Mononuclear cell (primary cell): ENCODE data around the gene TUBB1. TPM values are rescaled to one million over a fixed set of nuclear protein-coding genes. Genes with fewer than 3 reads are reported as not detected.

Experiments used
- H3K27me3 ChIP-seq: 2 replicates; pipeline ENCODE4 v1.6.0; 2011; ENCODE audit warnings: low read length, control low read depth; ENCODE audit not compliant: insufficient read depth
- H3K4me1 ChIP-seq: 2 replicates; pipeline ENCODE4 v1.5.1; 2011; ENCODE audit warnings: mild to moderate bottlenecking, low read length, control low read depth; ENCODE audit not compliant: insufficient read depth
- H3K4me3 ChIP-seq: 2 replicates; pipeline ENCODE4 v1.5.1; 2011; ENCODE audit warnings: mild to moderate bottlenecking, low read length, moderate library complexity
- H3K9me3 ChIP-seq: 2 replicates; pipeline ENCODE4 v1.5.1; 2011; ENCODE audit warnings: low read depth, mild to moderate bottlenecking, control low read depth, low read length
- total RNA-seq: library from RNA; depleted of rRNA; stranded (reverse); fragments of >200 nt; gene quantifications from one replicate; pipeline ENCODE4 v1.2.3, GENCODE V29; 2012

TUBB1 gene
- total RNA-seq, 1 donor, result 188 TPM

GRCh38 chr20:58985656-58986055 is 33.6 kb upstream of the TUBB1 start:
- H3K4me3 ChIP-seq, result no peak overlapping the region
- H3K4me1 ChIP-seq, result peaks cover 35% of the 10 kb centered on the region
- no peaks in the 10 kb centered on the region for H3K27me3 ChIP-seq
- H3K9me3 ChIP-seq, result no peaks in the 10 kb centered on the region

- Histone ChIP-seq H3K9me3 (no peaks in the 10 kb centered on the region), H3K27me3 (no peaks in the 10 kb centered on the region), H3K4me3 (no peak overlapping the region), H3K4me1 (peaks cover 33% of the 10 kb centered on the region)
Measured at GRCh38 chr20:58986286-58986967, 32.8 kb upstream of the TUBB1 start.

GRCh38 chr20:58986968-58987517 is 32.2 kb upstream of the TUBB1 start:
- Histone ChIP-seq H3K4me3 (no peak overlapping the region), H3K9me3 (no peaks in the 10 kb centered on the region), H3K27me3 (no peaks in the 10 kb centered on the region), H3K4me1 (peaks cover 28% of the 10 kb centered on the region)

GRCh38 chr20:58987790-58988564 is 31.3 kb upstream of the TUBB1 start:
- H3K9me3 ChIP-seq, result no peaks in the 10 kb centered on the region
- no peak overlapping the region for H3K4me3 ChIP-seq
- H3K27me3 ChIP-seq, result no peaks in the 10 kb centered on the region
- H3K4me1 ChIP-seq, result peaks cover 19% of the 10 kb centered on the region

GRCh38 chr20:58988565-58988882 is 30.7 kb upstream of the TUBB1 start:
- H3K9me3 ChIP-seq, result no peaks in the 10 kb centered on the region
- H3K27me3 ChIP-seq, result no peaks in the 10 kb centered on the region
- H3K4me1 ChIP-seq, result peaks cover 18% of the 10 kb centered on the region
- no peak overlapping the region for H3K4me3 ChIP-seq

- no peak overlapping the region for H3K4me3 ChIP-seq
- H3K9me3 ChIP-seq, result no peaks in the 10 kb centered on the region
- peaks cover 14% of the 10 kb centered on the region for H3K4me1 ChIP-seq
- H3K27me3 ChIP-seq, result no peaks in the 10 kb centered on the region
Measured at GRCh38 chr20:58989196-58989595, 30.0 kb upstream of the TUBB1 start.

- Histone ChIP-seq H3K4me3 (no peak overlapping the region), H3K27me3 (no peaks in the 10 kb centered on the region), H3K4me1 (peaks cover 14% of the 10 kb centered on the region), H3K9me3 (no peaks in the 10 kb centered on the region)
Measured at GRCh38 chr20:58990651-58991445, 28.4 kb upstream of the TUBB1 start.

GRCh38 chr20:58991715-58992114 is 27.5 kb upstream of the TUBB1 start:
- no peaks in the 10 kb centered on the region for H3K9me3 ChIP-seq
- no peaks in the 10 kb centered on the region for H3K27me3 ChIP-seq
- H3K4me3 ChIP-seq, result no peak overlapping the region
- H3K4me1 ChIP-seq, result peaks cover 14% of the 10 kb centered on the region

- Histone ChIP-seq H3K4me3 (no peak overlapping the region), H3K9me3 (no peaks in the 10 kb centered on the region), H3K4me1 (peaks cover 14% of the 10 kb centered on the region), H3K27me3 (no peaks in the 10 kb centered on the region)
Measured at GRCh38 chr20:58992911-58993310, 26.3 kb upstream of the TUBB1 start.

- no peaks in the 10 kb centered on the region for H3K9me3 ChIP-seq
- no peaks in the 10 kb centered on the region for H3K27me3 ChIP-seq
- H3K4me3 ChIP-seq, result no peak overlapping the region
- H3K4me1 ChIP-seq, result peaks cover 14% of the 10 kb centered on the region
Measured at GRCh38 chr20:58993332-58994248, 25.6 kb upstream of the TUBB1 start.

GRCh38 chr20:58994390-58995159 is 24.7 kb upstream of the TUBB1 start:
- H3K4me3 ChIP-seq, result no peak overlapping the region
- no peaks in the 10 kb centered on the region for H3K27me3 ChIP-seq
- peaks cover 14% of the 10 kb centered on the region for H3K4me1 ChIP-seq
- no peaks in the 10 kb centered on the region for H3K9me3 ChIP-seq

- Histone ChIP-seq H3K4me3 (no peak overlapping the region), H3K9me3 (no peaks in the 10 kb centered on the region), H3K4me1 (peaks cover 14% of the 10 kb centered on the region), H3K27me3 (no peaks in the 10 kb centered on the region)
Measured at GRCh38 chr20:58995461-58996225, 23.6 kb upstream of the TUBB1 start.

- H3K9me3 ChIP-seq, result no peaks in the 10 kb centered on the region
- H3K4me3 ChIP-seq, result no peak overlapping the region
- no peaks in the 10 kb centered on the region for H3K27me3 ChIP-seq
- peaks cover 14% of the 10 kb centered on the region for H3K4me1 ChIP-seq
Measured at GRCh38 chr20:58996226-58996611, 23.0 kb upstream of the TUBB1 start.
